HG03103 (cell line): Measurements from ENCODE around the gene TBC1D9B.
"Not testable (repeated sequence)": the region's sequence is repeated elsewhere in the genome, so short reads cannot be mapped to it uniquely, and the experiment has no call there.

ENCODE experiments used
- ATAC-seq: cut with Tn5 transposase; IDR thresholded peaks from one replicate; pipeline ENCODE4 v1.9.1; 2021; ENCODE audit warnings: low read depth; ENCODE audit not compliant: unreplicated experiment

The TBC1D9B gene

GRCh38 chr5:179886190-179886911 is 21.3 kb downstream of the TBC1D9B start:
- no peak for ATAC-seq

- ATAC-seq: no peak
These were observed 22.1 kb downstream of the TBC1D9B start for GRCh38 chr5:179885491-179886090.

- ATAC-seq: no peak
These were observed 24.5 kb downstream of the TBC1D9B start for GRCh38 chr5:179883163-179883562.

- no peak for ATAC-seq
These were observed 25.4 kb downstream of the TBC1D9B start for GRCh38 chr5:179882338-179882737.

- ATAC-seq: no peak
These were observed 26.7 kb downstream of the TBC1D9B start for GRCh38 chr5:179880848-179881590.

- ATAC-seq: no peak
These were observed 27.5 kb downstream of the TBC1D9B start for GRCh38 chr5:179880066-179880650.

GRCh38 chr5:179879690-179880010 is 28.0 kb downstream of the TBC1D9B start:
- no peak for ATAC-seq

GRCh38 chr5:179879003-179879689 is 28.6 kb downstream of the TBC1D9B start:
- no peak for ATAC-seq

- ATAC-seq: no peak
These were observed 29.3 kb downstream of the TBC1D9B start for GRCh38 chr5:179878222-179879002.

GRCh38 chr5:179876610-179876952 is 31.1 kb downstream of the TBC1D9B start:
- no peak for ATAC-seq

GRCh38 chr5:179875741-179876609 is 31.7 kb downstream of the TBC1D9B start:
- no peak for ATAC-seq

- ATAC-seq: no peak
These were observed 33.0 kb downstream of the TBC1D9B start for GRCh38 chr5:179874536-179875292.

GRCh38 chr5:179874136-179874535 is 33.6 kb downstream of the TBC1D9B start:
- no peak for ATAC-seq

GRCh38 chr5:179873588-179874110 is 34.0 kb downstream of the TBC1D9B start:
- ATAC-seq: no peak

- no peak for ATAC-seq
These were observed 34.7 kb downstream of the TBC1D9B start for GRCh38 chr5:179872828-179873575.

GRCh38 chr5:179872055-179872827 is 35.5 kb downstream of the TBC1D9B start:
- no peak for ATAC-seq

GRCh38 chr5:179871533-179871932 is 36.2 kb downstream of the TBC1D9B start:
- not testable (repeated sequence) for ATAC-seq
